SU-DHL-6 (cell line): ENCODE measurements around the gene COX4I1.

Experiments
- H2AFZ ChIP-seq: fragments of 200-600 bp; sonication (generic); 2 replicates; pipeline ENCODE4 v1.6.1; 2014; ENCODE audit warnings: low read depth, mild to moderate bottlenecking, moderate library complexity, mixed read lengths, antibody characterized with exemption, low read length; ENCODE audit not compliant: severe bottlenecking
- H3F3A ChIP-seq: fragments of 200-600 bp; shearing (Covaris generic); 2 replicates; pipeline ENCODE4 v1.6.0; 2016; ENCODE audit warnings: antibody characterized with exemption, mild to moderate bottlenecking; ENCODE audit not compliant: insufficient read depth
- H3K27ac ChIP-seq: fragments of 200-600 bp; sonication (generic); 2 replicates; pipeline ENCODE4 v1.5.1; 2016; ENCODE audit warnings: low read depth, mild to moderate bottlenecking, low read length, moderate library complexity, mixed read lengths
- H3K27me3 ChIP-seq: fragments of 200-600 bp; sonication (generic), shearing (Covaris generic); 2 replicates; pipeline ENCODE4 v1.6.0; 2014; ENCODE audit warnings: mild to moderate bottlenecking, low read length
- H3K36me3 ChIP-seq: fragments of 200-600 bp; sonication (generic); 2 replicates; pipeline ENCODE4 v1.6.1; 2014; ENCODE audit warnings: mild to moderate bottlenecking, low read length, mixed read lengths
- H3K4me2 ChIP-seq: fragments of 300-600, 200-600 bp; shearing (Covaris generic), sonication (generic); 2 replicates; pipeline ENCODE4 v1.6.0; 2014; ENCODE audit warnings: low read length, low read depth, mild to moderate bottlenecking; ENCODE audit not compliant: poor library complexity, severe bottlenecking
- H3K4me3 ChIP-seq: fragments of 200-600 bp; sonication (generic); 2 replicates; pipeline ENCODE4 v1.5.1; 2014; ENCODE audit warnings: antibody characterized with exemption, low read length, mild to moderate bottlenecking, mixed read lengths; ENCODE audit not compliant: insufficient read depth, poor library complexity, severe bottlenecking
- H3K79me2 ChIP-seq: fragments of 200-600 bp; sonication (generic); 2 replicates; pipeline ENCODE4 v1.6.1; 2014; ENCODE audit warnings: mild to moderate bottlenecking, low read length, moderate library complexity; ENCODE audit not compliant: insufficient read depth
- H3K9ac ChIP-seq: fragments of 200-600 bp; sonication (generic); 2 replicates; pipeline ENCODE4 v1.7.0; 2014; ENCODE audit warnings: mild to moderate bottlenecking, low read length
- H3K9me2 ChIP-seq: fragments of 200-600 bp; sonication (generic); replicated peaks from 2 replicates; pipeline ENCODE4 v1.6.1; 2014; ENCODE audit warnings: low read length; ENCODE audit not compliant: insufficient read depth
- H3K9me3 ChIP-seq: fragments of 200-600 bp; sonication (generic); 2 replicates; pipeline ENCODE4 v1.6.1; 2014; ENCODE audit warnings: low read length, mixed read lengths; ENCODE audit not compliant: insufficient read depth
- H4K20me1 ChIP-seq: fragments of 200-600 bp; sonication (generic); 2 replicates; pipeline ENCODE4 v1.6.1; 2014; ENCODE audit warnings: low read depth, mild to moderate bottlenecking, antibody characterized with exemption, low read length, moderate library complexity, mixed read lengths
- CTCF ChIP-seq: fragments of 200-600 bp; sonication (generic); IDR thresholded peaks from one replicate; pipeline ENCODE4 v1.5.1; 2017; ENCODE audit warnings: antibody characterized with exemption, mild to moderate bottlenecking, low read length, moderate library complexity; ENCODE audit not compliant: insufficient read depth, poor library complexity, severe bottlenecking
- EZH2phosphoT487 ChIP-seq: fragments of 200-600 bp; sonication (generic), shearing (Covaris generic); conservative IDR thresholded peaks from 2 replicates; pipeline ENCODE4 v1.6.1; 2018; ENCODE audit warnings: mild to moderate bottlenecking, antibody characterized with exemption, low read length, moderate library complexity, mixed read lengths

The COX4I1 gene

GRCh38 chr16:85828166-85828565 lies 28.7 kb downstream of the COX4I1 start:
- Histone ChIP-seq H3K36me3 (no peaks in the 10 kb centered on the region), H3K4me3 (no peak overlapping the region), H3K4me2 (no peak overlapping the region), H3F3A (0 out of 2 replicates have a peak, but pooled peaks cover 8% of the 10 kb centered on the region), H3K79me2 (no peaks in the 10 kb centered on the region), H4K20me1 (no peaks in the 10 kb centered on the region), H3K9me3 (peaks cover 11% of the 10 kb centered on the region; the same call in 1 of the 2 replicates), H2AFZ (no peak overlapping the region), H3K9ac (no peak overlapping the region), H3K27ac (no peak overlapping the region), H3K27me3 (no peaks in the 10 kb centered on the region), H3K9me2 (no peaks in the 10 kb centered on the region)
- TF ChIP-seq EZH2phosphoT487 (no peak), CTCF (no peak)

- H3F3A ChIP-seq, result 0 out of 2 replicates have a peak, but pooled peaks cover 8% of the 10 kb centered on the region
- H3K4me2 ChIP-seq, result no peak overlapping the region
- peaks cover 11% of the 10 kb centered on the region; the same call in 1 of the 2 replicates for H3K9me3 ChIP-seq
- no peak overlapping the region for H3K4me3 ChIP-seq
- TF ChIP-seq EZH2phosphoT487 (no peak), CTCF (no peak)
- no peak overlapping the region for H2AFZ ChIP-seq
- no peaks in the 10 kb centered on the region for H3K79me2 ChIP-seq
- H3K27ac ChIP-seq, result peak overlapping the region; percentile 69
- no peaks in the 10 kb centered on the region for H4K20me1 ChIP-seq
- H3K9ac ChIP-seq, result no peak overlapping the region
- no peaks in the 10 kb centered on the region for H3K9me2 ChIP-seq
- no peaks in the 10 kb centered on the region for H3K36me3 ChIP-seq
- H3K27me3 ChIP-seq, result no peaks in the 10 kb centered on the region
These were observed 29.8 kb downstream of the COX4I1 start for GRCh38 chr16:85829171-85829719.

GRCh38 chr16:85829751-85830445 lies 30.4 kb downstream of the COX4I1 start:
- no peak overlapping the region for H2AFZ ChIP-seq
- no peaks in the 10 kb centered on the region for H3K27me3 ChIP-seq
- H3K36me3 ChIP-seq, result no peaks in the 10 kb centered on the region
- H3K4me2 ChIP-seq, result no peak overlapping the region
- H3K79me2 ChIP-seq, result no peaks in the 10 kb centered on the region
- H3K27ac ChIP-seq, result no peak overlapping the region
- no peaks in the 10 kb centered on the region for H4K20me1 ChIP-seq
- TF ChIP-seq EZH2phosphoT487 (no peak), CTCF (no peak)
- 0 out of 2 replicates have a peak, but pooled peaks cover 8% of the 10 kb centered on the region for H3F3A ChIP-seq
- no peak overlapping the region for H3K9ac ChIP-seq
- H3K4me3 ChIP-seq, result no peak overlapping the region
- peaks cover 11% of the 10 kb centered on the region; the same call in 1 of the 2 replicates for H3K9me3 ChIP-seq
- H3K9me2 ChIP-seq, result no peaks in the 10 kb centered on the region
